ENCODE results near the gene NELL1.
"Not testable (repeated sequence)": the region's sequence is repeated elsewhere in the genome, so short reads cannot be mapped to it uniquely, and the experiment has no call there.

NELL1 gene

GRCh38 chr11:21110415-21110814, 441.0 kb downstream of the NELL1 start:
- DNase-seq (ENCODE audit: low spot score): no peak

- no peak for DNase-seq (ENCODE audit: low spot score)
Measured at GRCh38 chr11:21113876-21114275, 444.5 kb downstream of the NELL1 start.

GRCh38 chr11:21116009-21116408, 446.6 kb downstream of the NELL1 start:
- DNase-seq (ENCODE audit: low spot score): no peak

GRCh38 chr11:21119411-21119810, 450.0 kb downstream of the NELL1 start:
- no peak for DNase-seq (ENCODE audit: low spot score)

GRCh38 chr11:21121991-21122390, 452.6 kb downstream of the NELL1 start:
- DNase-seq (ENCODE audit: low spot score): no peak

GRCh38 chr11:21122523-21122922, 453.1 kb downstream of the NELL1 start:
- DNase-seq (ENCODE audit: low spot score): no peak

GRCh38 chr11:21132146-21132720, 462.8 kb downstream of the NELL1 start:
- DNase-seq (ENCODE audit: low spot score): no peak

- DNase-seq (ENCODE audit: low spot score): no peak
Measured at GRCh38 chr11:21133244-21133643, 463.9 kb downstream of the NELL1 start.

- DNase-seq (ENCODE audit: low spot score): no peak
Measured at GRCh38 chr11:21133722-21134121, 464.3 kb downstream of the NELL1 start.

GRCh38 chr11:21137803-21138202, 468.4 kb downstream of the NELL1 start:
- DNase-seq (ENCODE audit: low spot score): no peak

GRCh38 chr11:21141557-21141956, 472.2 kb downstream of the NELL1 start:
- not testable (repeated sequence) for DNase-seq (ENCODE audit: low spot score)

GRCh38 chr11:21142007-21142406, 472.6 kb downstream of the NELL1 start:
- no peak for DNase-seq (ENCODE audit: low spot score)

- DNase-seq (ENCODE audit: low spot score): no peak
Measured at GRCh38 chr11:21144531-21144930, 475.1 kb downstream of the NELL1 start.

- DNase-seq (ENCODE audit: low spot score): no peak
Measured at GRCh38 chr11:21148376-21148775, 479.0 kb downstream of the NELL1 start.

GRCh38 chr11:21160140-21160539, 490.8 kb downstream of the NELL1 start:
- no peak for DNase-seq (ENCODE audit: low spot score)

- DNase-seq (ENCODE audit: low spot score): no peak
Measured at GRCh38 chr11:21169639-21170038, 500.3 kb downstream of the NELL1 start.

- no peak for DNase-seq (ENCODE audit: low spot score)
Measured at GRCh38 chr11:21173476-21173875, 504.1 kb downstream of the NELL1 start.

- DNase-seq (ENCODE audit: low spot score): no peak
Measured at GRCh38 chr11:21174781-21175180, 505.4 kb downstream of the NELL1 start.

GRCh38 chr11:21177379-21177778, 508.0 kb downstream of the NELL1 start:
- DNase-seq (ENCODE audit: low spot score): no peak

GRCh38 chr11:21179770-21180169, 510.4 kb downstream of the NELL1 start:
- DNase-seq (ENCODE audit: low spot score): no peak

- DNase-seq (ENCODE audit: low spot score): no peak
Measured at GRCh38 chr11:21180182-21180581, 510.8 kb downstream of the NELL1 start.

- DNase-seq (ENCODE audit: low spot score): no peak
Measured at GRCh38 chr11:21185959-21186358, 516.6 kb downstream of the NELL1 start.

GRCh38 chr11:21190181-21190580, 520.8 kb downstream of the NELL1 start:
- no peak for DNase-seq (ENCODE audit: low spot score)

- DNase-seq (ENCODE audit: low spot score): no peak
Measured at GRCh38 chr11:21195995-21196394, 526.6 kb downstream of the NELL1 start.

GRCh38 chr11:21198498-21198897, 529.1 kb downstream of the NELL1 start:
- DNase-seq (ENCODE audit: low spot score): no peak
